NCI-H2107 treated with DMSO at 0.1 percent for 48 hours (cell line): Measurements from ENCODE around the gene HNRNPU.
A peak's percentile ranks its signal among the peaks of the same experiment; 100 is the strongest.
"Not testable (repeated sequence)": the region's sequence is repeated elsewhere in the genome, so short reads cannot be mapped to it uniquely, and the experiment has no call there.

Source experiments
- DNase-seq: peaks from one replicate; lab custom pipeline; 2025; ENCODE audit not compliant: unreplicated experiment; lab: John Stamatoyannopoulos, UW

Gene HNRNPU

GRCh38 chr1:244841273-244841927, 22.9 kb downstream of the HNRNPU start:
- no peak for DNase-seq

GRCh38 chr1:244840219-244840794, 24.0 kb downstream of the HNRNPU start:
- DNase-seq: no peak

GRCh38 chr1:244839656-244840055, 24.7 kb downstream of the HNRNPU start:
- no peak for DNase-seq

DNA sequence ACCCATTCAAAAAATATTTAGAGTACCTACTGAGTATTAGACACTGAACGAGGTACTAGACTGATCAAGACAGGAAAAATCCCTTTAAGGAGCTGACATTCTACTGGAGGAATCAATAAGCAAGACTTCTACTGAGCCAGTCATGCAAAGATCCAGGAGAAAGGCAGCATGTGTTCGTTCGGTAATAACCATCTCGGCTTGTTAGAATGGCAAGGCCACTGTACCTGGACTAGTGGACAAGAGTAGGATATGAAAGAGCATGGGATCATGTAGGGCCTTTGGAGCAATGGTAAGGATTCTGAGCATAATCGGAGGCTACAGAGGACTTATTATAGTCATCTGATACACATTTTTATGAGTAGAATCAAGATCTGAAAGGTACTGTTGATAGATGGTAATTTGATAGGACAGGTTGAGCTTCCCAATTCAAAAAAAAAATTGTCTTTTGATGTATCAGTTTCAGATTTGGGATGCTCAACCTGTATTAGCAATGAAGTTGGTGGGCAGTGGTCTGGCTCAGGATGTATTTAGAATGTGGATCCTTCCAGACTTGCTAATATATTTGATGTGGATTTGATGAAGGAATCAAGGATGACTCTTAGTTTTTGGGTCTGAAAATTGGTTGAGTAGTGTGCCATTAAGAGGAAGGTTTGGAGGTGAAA, 26.6 kb downstream of the HNRNPU start:
- peak; percentile 57 for DNase-seq

GRCh38 chr1:244836584-244836983, 27.8 kb downstream of the HNRNPU start:
- DNase-seq: no peak

DNA sequence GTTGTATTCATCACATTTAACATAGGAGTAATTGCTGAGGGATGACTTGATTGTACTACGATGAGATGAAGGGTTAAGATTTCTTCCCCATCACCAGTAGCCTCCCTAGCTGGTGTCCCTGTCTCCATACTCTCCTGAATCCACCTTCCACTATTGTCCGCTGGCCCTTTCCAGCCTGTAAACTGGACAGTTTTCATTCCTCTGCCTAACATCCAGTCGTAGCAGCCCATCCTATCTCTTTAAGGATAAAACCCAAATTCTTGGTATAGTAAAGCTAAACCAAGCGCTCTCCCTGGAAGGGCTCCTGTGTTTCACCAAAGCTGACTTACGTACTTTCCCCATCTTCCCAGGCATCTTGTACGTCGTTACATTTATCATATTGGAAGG, 28.2 kb downstream of the HNRNPU start:
- DNase-seq: peak; percentile 60

DNA sequence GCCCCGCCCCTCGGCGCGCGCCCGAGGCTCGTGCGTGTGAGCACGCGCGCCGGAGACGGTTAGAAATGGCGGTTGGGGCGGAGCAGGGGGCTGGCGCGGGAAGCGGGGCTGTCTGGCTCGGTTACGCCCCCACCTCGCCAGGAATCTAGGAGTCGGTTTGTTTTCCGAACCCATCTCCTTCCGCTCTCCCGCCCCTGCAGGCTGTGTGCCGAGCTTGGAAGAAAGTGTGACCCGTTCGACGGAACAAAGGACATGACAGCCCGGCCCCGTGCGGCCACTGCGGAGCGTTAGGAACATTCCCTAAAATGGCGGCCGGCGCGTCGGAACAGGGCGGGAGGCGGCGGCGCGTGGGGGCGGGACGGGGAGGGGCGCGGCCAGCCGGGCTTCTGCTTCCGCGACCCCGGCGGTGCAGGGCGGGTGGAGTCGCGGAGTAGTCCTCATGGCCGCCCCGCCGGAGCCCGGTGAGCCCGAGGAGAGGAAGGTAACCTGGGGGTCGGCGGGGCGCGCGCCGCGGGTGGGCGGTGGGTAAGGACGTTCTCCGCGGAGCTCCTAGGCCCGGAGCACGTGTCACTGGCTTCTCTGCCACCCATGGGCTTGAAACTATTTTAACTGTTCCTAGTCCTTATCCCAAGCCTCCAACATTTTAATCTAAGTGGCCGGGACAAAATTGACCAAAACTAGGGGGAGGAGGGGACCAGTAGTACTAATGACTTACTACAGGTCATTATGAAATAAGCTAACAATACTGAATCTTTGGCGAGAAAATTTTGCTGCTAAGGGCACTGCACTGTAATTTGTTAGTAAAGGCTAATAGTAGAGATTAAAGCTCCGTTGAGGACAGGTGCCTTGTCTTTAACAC, 28.8 kb downstream of the HNRNPU start, which contains the start of gene COX20:
Gene COX20 (plus strand): TSS at position 383 of the 859 bp plus-strand sequence. CDS start 57 bp downstream, at position 440.
- DNase-seq: peak; percentile 95

GRCh38 chr1:244834543-244835275, 29.6 kb downstream of the HNRNPU start:
- peak; percentile 93 for DNase-seq

- peak; percentile 92 for DNase-seq
Measured at GRCh38 chr1:244833734-244834542, 30.4 kb downstream of the HNRNPU start.

DNA sequence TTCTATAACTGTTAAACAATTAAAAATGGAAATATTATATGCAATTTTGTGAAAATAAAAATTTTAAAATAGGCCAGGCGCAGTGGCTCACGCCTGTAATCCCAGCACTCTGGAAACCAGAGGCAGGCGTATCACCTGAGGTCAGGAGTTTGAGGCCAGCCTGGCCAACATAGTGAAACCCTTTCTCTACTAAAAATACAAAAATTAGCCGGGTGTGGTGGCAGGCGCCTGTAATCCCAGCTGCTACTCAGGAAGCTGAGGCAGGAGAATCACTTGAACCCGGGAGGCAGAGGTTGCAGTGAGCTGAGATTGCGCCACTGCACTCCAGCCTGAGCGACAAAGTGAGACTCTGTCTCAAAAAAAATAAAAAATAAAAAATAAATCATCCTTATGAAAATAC, 31.1 kb downstream of the HNRNPU start:
- not testable (repeated sequence) for DNase-seq

GRCh38 chr1:244830639-244831038, 33.7 kb downstream of the HNRNPU start:
- no peak for DNase-seq

DNA sequence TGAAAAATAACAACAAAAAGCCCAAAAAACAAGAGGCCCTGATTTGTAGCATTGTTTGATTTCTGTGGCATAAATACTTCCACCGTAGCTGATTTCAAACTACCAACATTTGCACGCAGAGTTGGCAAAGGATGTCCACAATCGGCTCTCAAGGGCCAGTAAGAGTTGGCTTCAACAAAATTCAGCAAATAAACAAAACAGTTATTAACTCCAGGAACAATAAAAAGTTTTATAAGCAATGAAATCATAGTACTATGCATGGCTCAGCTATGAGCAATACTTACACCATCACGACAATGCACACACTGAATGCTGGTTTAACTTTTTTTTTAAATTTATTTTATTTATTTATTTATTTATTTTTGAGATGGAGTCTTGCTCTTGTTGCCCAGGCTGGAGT, 37.6 kb downstream of the HNRNPU start:
- DNase-seq: no peak

GRCh38 chr1:244822878-244823277, 41.5 kb downstream of the HNRNPU start:
- DNase-seq: no peak

GRCh38 chr1:244821134-244821533, 43.2 kb downstream of the HNRNPU start:
- no peak for DNase-seq

DNA sequence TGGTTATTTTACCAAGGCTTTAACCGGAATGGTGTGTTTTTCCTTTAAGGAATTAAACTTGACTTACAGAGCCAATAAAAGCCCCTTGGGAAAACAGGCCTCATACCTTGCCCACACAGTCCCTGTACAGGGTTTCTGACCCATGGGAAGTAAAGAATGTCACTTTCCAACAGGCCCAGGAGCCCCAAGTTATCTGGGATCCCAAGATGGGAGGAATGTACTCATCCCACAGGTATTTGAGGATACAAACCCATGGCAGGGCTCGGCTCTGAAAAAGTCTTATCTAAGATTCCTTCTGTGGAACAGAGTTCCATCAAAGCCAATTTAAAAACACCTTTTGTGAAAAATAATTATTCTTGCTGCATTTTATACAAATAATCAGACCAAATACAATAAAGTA, 44.2 kb downstream of the HNRNPU start:
- no peak for DNase-seq

DNA sequence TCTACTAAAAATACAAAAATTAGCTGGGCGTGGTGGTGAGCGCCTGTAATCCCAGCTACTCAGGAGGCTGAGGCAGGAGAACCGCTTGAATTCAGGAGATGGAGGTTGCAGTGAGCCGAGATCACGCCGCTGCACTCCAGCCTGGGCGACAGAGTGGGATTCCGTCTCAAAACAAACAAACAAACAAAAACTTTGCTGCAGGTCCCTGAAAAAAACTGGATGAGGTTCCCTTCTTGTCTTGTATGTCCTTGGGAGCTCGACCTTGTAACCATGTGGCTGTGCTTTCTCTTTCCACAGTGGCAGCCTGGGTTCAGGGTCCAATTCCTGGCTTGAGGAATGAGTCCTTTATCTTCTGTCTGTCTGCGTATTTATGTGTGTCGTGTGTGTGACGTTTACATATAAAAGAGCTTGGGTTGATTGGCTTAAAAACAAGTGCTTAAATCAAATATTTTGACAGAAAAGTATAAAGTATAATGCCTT, 46.9 kb downstream of the HNRNPU start:
- DNase-seq: no peak

DNA sequence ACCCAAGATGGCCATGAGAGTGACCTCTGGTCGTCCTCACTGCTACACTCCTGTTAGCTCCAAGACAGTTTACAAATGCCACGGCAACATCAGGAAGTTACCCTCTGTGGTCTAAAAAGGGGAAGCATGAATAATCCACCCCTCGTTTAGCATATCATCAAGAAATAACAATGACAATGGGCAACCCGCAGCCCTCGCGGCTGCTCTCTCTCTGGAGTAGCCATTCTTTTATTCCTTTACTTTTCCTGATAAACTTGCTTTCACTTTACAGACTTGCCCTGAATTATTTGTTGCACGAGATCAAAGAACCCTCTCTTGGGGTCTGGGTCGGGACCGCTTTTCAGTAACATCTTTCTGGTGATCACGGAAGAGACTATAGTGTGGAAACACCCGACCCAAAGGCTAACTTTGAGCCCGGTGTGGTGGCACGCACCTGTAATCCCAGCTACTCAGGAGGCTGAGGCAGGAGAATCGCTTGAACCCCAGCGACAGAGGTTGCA, 48.7 kb downstream of the HNRNPU start:
- no peak for DNase-seq

- no peak for DNase-seq
Measured at GRCh38 chr1:244813327-244813726, 51.0 kb downstream of the HNRNPU start.

DNA sequence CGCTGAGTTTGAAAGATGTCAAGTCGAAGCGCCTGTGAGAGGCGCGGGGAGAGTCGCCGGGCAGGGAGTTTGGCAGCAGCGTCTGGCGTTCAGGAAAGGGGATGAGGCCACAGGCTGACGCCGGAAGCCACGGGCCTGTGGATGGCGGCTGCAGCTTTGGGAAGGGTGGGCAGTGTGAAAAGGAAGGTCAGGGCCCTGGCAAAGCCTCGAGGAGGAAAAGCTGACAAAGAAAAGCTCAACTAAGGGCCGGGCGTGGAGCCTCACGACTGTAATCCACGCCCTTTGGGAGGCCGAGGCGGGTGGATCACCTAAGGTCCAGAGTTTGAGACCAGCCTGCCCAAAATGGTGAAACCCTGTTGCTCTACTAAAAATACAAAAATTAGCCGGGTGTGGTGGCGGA, 54.1 kb downstream of the HNRNPU start:
- DNase-seq: no peak

- no peak for DNase-seq
Measured at GRCh38 chr1:244807138-244807537, 57.2 kb downstream of the HNRNPU start.
